Airway epithelial cell (primary cell): Measurements from ENCODE around the gene OR2T5. TPM values are rescaled to one million over a fixed set of nuclear protein-coding genes. Genes with fewer than 3 reads are reported as not detected.

Experiments
- total RNA-seq: library from RNA; depleted of rRNA; stranded (reverse); fragments of >200 nt; gene quantifications from 2 replicates; pipeline ENCODE4 v1.2.3, GENCODE V29; 2015

The OR2T5 gene, protein sequence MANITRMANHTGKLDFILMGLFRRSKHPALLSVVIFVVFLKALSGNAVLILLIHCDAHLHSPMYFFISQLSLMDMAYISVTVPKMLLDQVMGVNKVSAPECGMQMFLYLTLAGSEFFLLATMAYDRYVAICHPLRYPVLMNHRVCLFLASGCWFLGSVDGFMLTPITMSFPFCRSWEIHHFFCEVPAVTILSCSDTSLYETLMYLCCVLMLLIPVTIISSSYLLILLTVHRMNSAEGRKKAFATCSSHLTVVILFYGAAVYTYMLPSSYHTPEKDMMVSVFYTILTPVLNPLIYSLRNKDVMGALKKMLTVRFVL
- total RNA-seq = not detected in 2 replicates

DNA sequence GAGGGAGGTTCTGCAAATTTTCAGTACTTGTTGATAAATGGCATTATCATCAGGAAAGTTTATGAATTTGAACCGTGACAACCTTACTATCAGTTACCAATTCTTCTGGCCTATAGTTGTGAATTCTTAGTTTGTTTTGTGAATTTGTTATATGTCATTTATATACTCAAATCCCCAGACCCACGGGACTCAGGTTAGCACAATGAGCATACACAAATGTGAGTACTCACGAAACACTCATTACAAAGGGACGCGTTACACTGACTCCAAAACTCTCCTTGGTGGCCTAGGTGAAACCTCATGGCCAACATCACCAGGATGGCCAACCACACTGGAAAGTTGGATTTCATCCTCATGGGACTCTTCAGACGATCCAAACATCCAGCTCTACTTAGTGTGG is at the start of gene OR2T5:
Gene OR2T5 (plus strand): TSS at position 301 of the 400 bp plus-strand sequence. CDS start 0 bp downstream, at position 301.

DNA sequence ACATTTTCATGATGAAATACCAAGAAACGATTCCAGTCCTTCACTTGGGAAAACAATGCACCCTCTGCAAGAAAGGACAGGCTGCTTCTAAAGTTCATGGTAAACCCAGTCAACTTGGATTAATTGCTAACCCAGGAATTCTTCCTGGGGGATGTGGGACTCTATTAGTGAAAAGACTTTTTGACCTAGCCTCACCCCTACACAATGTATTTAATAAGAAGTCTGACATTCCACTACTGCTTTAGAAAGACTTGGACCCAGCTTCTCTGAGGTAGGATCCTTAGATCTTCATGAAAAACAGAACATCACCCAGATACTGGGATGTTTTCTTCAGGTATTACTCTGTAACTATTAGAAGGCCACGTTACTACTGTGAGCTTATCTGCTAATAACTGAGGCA is 43.0 kb upstream of the OR2T5 start, which contains the start of gene OR2T2:
Gene OR2T2 (plus strand): TSS at position 239 of the 400 bp plus-strand sequence. CDS start 7,161 bp downstream, outside the sequence.

GRCh38 chr1:248473051-248473450 is 15.3 kb upstream of the OR2T5 start, which contains the start of gene OR2T3:
Gene OR2T3 (plus strand): TSS chr1:248473351. CDS start chr1:248473351, 0 bp downstream.

DNA sequence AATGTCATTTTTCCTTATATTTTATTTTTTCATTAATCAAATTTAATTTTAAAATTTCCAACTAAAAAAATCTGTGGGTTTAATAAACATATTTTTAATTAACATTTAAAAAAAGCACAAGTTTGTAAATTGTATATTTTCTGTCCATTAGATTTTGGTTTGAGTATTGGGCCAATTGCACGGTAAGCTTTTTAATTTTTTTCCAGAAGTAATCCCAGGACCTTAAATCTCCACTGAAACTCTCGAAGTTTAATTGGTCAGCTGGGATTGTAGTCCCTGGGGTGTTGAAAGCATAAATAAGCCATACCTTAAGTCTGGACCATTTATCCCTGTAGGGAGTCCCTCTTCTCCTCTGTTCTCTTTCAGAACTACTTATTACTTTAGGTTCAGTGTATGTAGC is 19.4 kb downstream of the OR2T5 start, which contains the start of gene OR2G6:
Gene OR2G6 (plus strand): TSS at position 301 of the 400 bp plus-strand sequence. CDS start 13,574 bp downstream, outside the sequence.

Other genes with a start within 250 kb of the OR2T5 start
- not detected in 2 replicates for gene OR2T33, start 210.6 kb upstream of the OR2T5 start, total RNA-seq
- gene OR2T12, start 185.2 kb upstream of the OR2T5 start, total RNA-seq = not detected in 2 replicates
- not detected in 2 replicates for gene OR2M7, start 164.0 kb upstream of the OR2T5 start, total RNA-seq
- gene OR14C36, start 139.8 kb upstream of the OR2T5 start, total RNA-seq = not detected in 2 replicates
- gene OR2T4, start 126.9 kb upstream of the OR2T5 start, total RNA-seq = not detected in 2 replicates
- not detected in 2 replicates for gene OR2T6, start 112.8 kb upstream of the OR2T5 start, total RNA-seq
- not detected in 2 replicates for gene OR2T1, start 85.5 kb upstream of the OR2T5 start, total RNA-seq
- not detected in 2 replicates for gene OR2T2, start 43.0 kb upstream of the OR2T5 start, total RNA-seq
- not detected in 2 replicates for gene OR2T3, start 15.2 kb upstream of the OR2T5 start, total RNA-seq
- gene OR2G6, start 19.5 kb downstream of the OR2T5 start, total RNA-seq = not detected in 2 replicates
- gene OR2T29, start 74.2 kb downstream of the OR2T5 start, total RNA-seq = not detected in 2 replicates
- gene OR2T34, start 86.2 kb downstream of the OR2T5 start, total RNA-seq = not detected in 2 replicates
- gene OR2T10, start 109.1 kb downstream of the OR2T5 start, total RNA-seq = not detected in 2 replicates
- not detected in 2 replicates for gene OR2T11, start 146.5 kb downstream of the OR2T5 start, total RNA-seq
- gene OR2T35, start 156.7 kb downstream of the OR2T5 start, total RNA-seq = not detected in 2 replicates
- gene OR2T27, start 166.9 kb downstream of the OR2T5 start, total RNA-seq = not detected in 2 replicates
- not detected in 2 replicates for gene OR14I1, start 214.2 kb downstream of the OR2T5 start, total RNA-seq